Measurements from ENCODE around the gene DHRS7C. TPM values are rescaled to one million over a fixed set of nuclear protein-coding genes. Genes with fewer than 3 reads are reported as not detected.

Gene DHRS7C
- total and polyA plus RNA-seq, 2 donors (not counting 3 experiments of a cell fraction or from before 2014, with no cell fraction given): not detected

- H3K4me3 ChIP-seq (replicated peaks in 1 of 3; ENCODE audit: insufficient read depth in 1 of 3, low read depth in 1 of 3, low read length in 3 of 3): no peak overlapping the region
- intact Hi-C loops (cut with micrococcal nuclease): loop anchor here (1.0 kb wide), 2 partner anchors 39 to 191 kb away; no protein-coding TSS in a partner anchor
- FAIRE-seq (no peak), DNase-seq (ENCODE audit: low read depth, low spot score) (no peak)
- ChIA-PET CTCF (interaction anchor here (1.0 to 1.4 kb wide), 5 partner anchors 8 to 773 kb away, joined by 4 to 28 read pairs (median 5); partner anchors contain the start of gene CFAP52), POLR2A (no interaction called here)
- BruUV-seq (replicated peaks): no TSS peak
- H4K20me1 ChIP-seq (replicated peaks; ENCODE audit: control insufficient read depth, extremely low read depth, insufficient read depth, low read length): no peaks in the 10 kb centered on the region
- H3K27me3 ChIP-seq (ENCODE audit: control insufficient read depth in 2 of 2, insufficient read depth in 2 of 2, low read length in 2 of 2): no peaks in the 10 kb centered on the region
- no peak overlapping the region for H3K4me2 ChIP-seq (ENCODE audit: insufficient read depth, low read length)
- no peak overlapping the region for H3K27ac ChIP-seq (ENCODE audit: insufficient read depth, low read depth, low read length)
- H3K9me1 ChIP-seq (replicated peaks; ENCODE audit: control insufficient read depth, extremely low read depth, insufficient read depth, low read length): no peaks in the 10 kb centered on the region
- no peaks in the 10 kb centered on the region for H3K79me2 ChIP-seq (ENCODE audit: control insufficient read depth, insufficient read depth, low read length)
- no peak for TF ChIP-seq POLR2AphosphoS5 (IDR thresholded peaks at IDR 0.05; ENCODE audit: insufficient read depth, low read depth, low read length)
- TF ChIP-seq, protein P1, sequence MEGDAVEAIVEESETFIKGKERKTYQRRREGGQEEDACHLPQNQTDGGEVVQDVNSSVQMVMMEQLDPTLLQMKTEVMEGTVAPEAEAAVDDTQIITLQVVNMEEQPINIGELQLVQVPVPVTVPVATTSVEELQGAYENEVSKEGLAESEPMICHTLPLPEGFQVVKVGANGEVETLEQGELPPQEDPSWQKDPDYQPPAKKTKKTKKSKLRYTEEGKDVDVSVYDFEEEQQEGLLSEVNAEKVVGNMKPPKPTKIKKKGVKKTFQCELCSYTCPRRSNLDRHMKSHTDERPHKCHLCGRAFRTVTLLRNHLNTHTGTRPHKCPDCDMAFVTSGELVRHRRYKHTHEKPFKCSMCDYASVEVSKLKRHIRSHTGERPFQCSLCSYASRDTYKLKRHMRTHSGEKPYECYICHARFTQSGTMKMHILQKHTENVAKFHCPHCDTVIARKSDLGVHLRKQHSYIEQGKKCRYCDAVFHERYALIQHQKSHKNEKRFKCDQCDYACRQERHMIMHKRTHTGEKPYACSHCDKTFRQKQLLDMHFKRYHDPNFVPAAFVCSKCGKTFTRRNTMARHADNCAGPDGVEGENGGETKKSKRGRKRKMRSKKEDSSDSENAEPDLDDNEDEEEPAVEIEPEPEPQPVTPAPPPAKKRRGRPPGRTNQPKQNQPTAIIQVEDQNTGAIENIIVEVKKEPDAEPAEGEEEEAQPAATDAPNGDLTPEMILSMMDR (IDR thresholded peaks at IDR 0.05; ENCODE audit: extremely low read depth in 1 of 2, insufficient read depth in 1 of 2, low read depth in 1 of 2, low read length in 2 of 2): peak in 1 of 2 donors; percentile 13
- H3K4me1 ChIP-seq (ENCODE audit: control insufficient read depth, extremely low read depth, insufficient read depth, low read length): no peaks in the 10 kb centered on the region
- H2AFZ ChIP-seq (ENCODE audit: low read depth, low read length): no peak overlapping the region
- H3K36me3 ChIP-seq (ENCODE audit: control insufficient read depth in 2 of 2, extremely low read depth in 1 of 2, insufficient read depth in 2 of 2, low read length in 2 of 2): no peaks in the 10 kb centered on the region
- H3K9me3 ChIP-seq (replicated peaks; ENCODE audit: control insufficient read depth, insufficient read depth, low read length): no peaks in the 10 kb centered on the region
- dilution Hi-C loops (cut with MboI; ENCODE audit: extremely low pct_ligation_motif_present, low sequenced_read_pairs): no loop called here
- H3K9ac ChIP-seq (replicated peaks; ENCODE audit: extremely low read depth, insufficient read depth, low read length): no peak overlapping the region
Observed at GRCh38 chr17:9768381-9768934, 22.9 kb downstream of the DHRS7C start.

DNA sequence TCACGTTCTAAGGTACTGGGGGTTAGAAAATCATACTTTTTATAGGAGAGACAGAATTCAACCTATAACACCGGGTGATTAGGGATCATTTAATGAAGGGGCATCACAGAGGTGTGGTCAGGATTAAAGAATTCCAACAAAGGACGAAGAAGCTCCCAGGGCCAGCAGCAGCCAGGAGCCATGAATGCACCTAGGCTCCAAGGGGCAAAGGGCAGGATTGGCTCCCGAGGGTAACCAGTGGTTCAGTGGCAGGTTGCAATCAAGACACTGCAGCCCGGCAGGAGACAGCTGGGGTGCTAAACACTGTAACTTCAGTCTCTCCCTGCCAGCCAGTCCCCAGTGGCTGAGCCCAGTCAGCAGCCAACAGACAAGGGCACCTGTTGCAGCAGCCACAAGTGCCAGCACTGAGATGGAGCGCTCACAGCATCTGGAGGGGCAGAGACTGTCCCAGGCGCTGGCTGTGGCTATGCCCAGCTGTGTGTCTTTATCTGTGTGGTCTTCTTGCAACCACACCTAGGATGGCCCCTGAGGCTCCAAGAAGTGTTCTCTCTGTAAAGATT lies 23.9 kb downstream of the DHRS7C start:
- intact Hi-C loops (cut with micrococcal nuclease) (no loop called here), dilution Hi-C loops (cut with MboI; ENCODE audit: extremely low pct_ligation_motif_present, low sequenced_read_pairs) (no loop called here)
- H3K4me2 ChIP-seq (ENCODE audit: insufficient read depth, low read length): no peak overlapping the region
- H3K27me3 ChIP-seq (ENCODE audit: control insufficient read depth in 2 of 2, insufficient read depth in 2 of 2, low read length in 2 of 2): no peaks in the 10 kb centered on the region
- H3K36me3 ChIP-seq (ENCODE audit: control insufficient read depth in 2 of 2, extremely low read depth in 1 of 2, insufficient read depth in 2 of 2, low read length in 2 of 2): no peaks in the 10 kb centered on the region
- H3K4me1 ChIP-seq (ENCODE audit: control insufficient read depth, extremely low read depth, insufficient read depth, low read length): no peaks in the 10 kb centered on the region
- TF ChIP-seq MYC (IDR thresholded peaks at IDR 0.05; ENCODE audit: low read depth, low read length): no peak
- no peak for TF ChIP-seq POLR2A (IDR thresholded peaks at IDR 0.05; ENCODE audit: low read depth, low read length)
- H3K9me1 ChIP-seq (replicated peaks; ENCODE audit: control insufficient read depth, extremely low read depth, insufficient read depth, low read length): no peaks in the 10 kb centered on the region
- ChIA-PET POLR2A (no interaction called here), CTCF (interaction anchor here (1.4 kb wide), 1 partner anchor 190 kb away, joined by 28 read pairs; the partner anchor contains the start of gene CFAP52)
- H3K79me2 ChIP-seq (ENCODE audit: control insufficient read depth, insufficient read depth, low read length): no peaks in the 10 kb centered on the region
- BruUV-seq (replicated peaks): no TSS peak
- H3K9me3 ChIP-seq (replicated peaks; ENCODE audit: control insufficient read depth, insufficient read depth, low read length): no peaks in the 10 kb centered on the region
- no peak overlapping the region for H2AFZ ChIP-seq (ENCODE audit: low read depth, low read length)
- FAIRE-seq (no peak), DNase-seq (ENCODE audit: low read depth, low spot score) (no peak)
- no peak overlapping the region for H3K9ac ChIP-seq (replicated peaks; ENCODE audit: extremely low read depth, insufficient read depth, low read length)
- H4K20me1 ChIP-seq (replicated peaks; ENCODE audit: control insufficient read depth, extremely low read depth, insufficient read depth, low read length): no peaks in the 10 kb centered on the region
- no peak overlapping the region for H3K27ac ChIP-seq (ENCODE audit: insufficient read depth, low read depth, low read length)
- H3K4me3 ChIP-seq (replicated peaks in 1 of 3; ENCODE audit: insufficient read depth in 1 of 3, low read depth in 1 of 3, low read length in 3 of 3): no peak overlapping the region

Measured in endothelial cell of umbilical vein (primary cell).